ENCODE results near the gene LRP1B. TPM values are rescaled to one million over a fixed set of nuclear protein-coding genes. Genes with fewer than 3 reads are reported as not detected.

The LRP1B gene
- total RNA-seq, 1 experiment from 2014 or later: 0.52 TPM

- TF ChIP-seq USF2 (CRISPR knock-in tag; IDR thresholded peaks at IDR 0.05) (no peak), PRRX2 (CRISPR knock-in tag; IDR thresholded peaks at IDR 0.05) (no peak), ETV6 (CRISPR knock-in tag; IDR thresholded peaks at IDR 0.05) (no peak), CREB1 (CRISPR knock-in tag; IDR thresholded peaks at IDR 0.05) (no peak), ZNF281 (CRISPR knock-in tag; IDR thresholded peaks at IDR 0.05) (no peak), STAT6 (CRISPR knock-in tag; conservative IDR thresholded peaks at IDR 0.05; ENCODE audit: low read depth) (no peak), TEAD4 (CRISPR knock-in tag; IDR thresholded peaks at IDR 0.05) (no peak), ZNF532 (CRISPR knock-in tag; IDR thresholded peaks at IDR 0.05; ENCODE audit: borderline replicate concordance) (no peak), ZNF219 (CRISPR knock-in tag; IDR thresholded peaks at IDR 0.05; ENCODE audit: borderline replicate concordance) (no peak), KAT7 (CRISPR knock-in tag; IDR thresholded peaks at IDR 0.05; ENCODE audit: borderline replicate concordance) (no peak)
Observed at GRCh38 chr2:142061733-142062132, 69.1 kb downstream of the LRP1B start (continued).

GRCh38 chr2:142058149-142058548, 72.7 kb downstream of the LRP1B start:
- ChIA-PET POLR2A (no interaction called here), CTCF (no interaction called here)
- no peaks in the 10 kb centered on the region for H3K36me3 Mint-ChIP-seq
- ATAC-seq (no peak), DNase-seq (ENCODE audit: low spot score) (no peak)
- H3K9me3 Mint-ChIP-seq: no peaks in the 10 kb centered on the region
- no peak overlapping the region for H3K4me3 Mint-ChIP-seq
- no peaks in the 10 kb centered on the region for H3K27me3 Mint-ChIP-seq (ENCODE audit: low read depth)
- H3K27ac Mint-ChIP-seq: no peak overlapping the region
- no peaks in the 10 kb centered on the region for H3K4me1 Mint-ChIP-seq
- TF ChIP-seq ERG (CRISPR knock-in tag; IDR thresholded peaks at IDR 0.05): no peak
- no peak for TF ChIP-seq ESRRA (CRISPR knock-in tag; IDR thresholded peaks at IDR 0.05; ENCODE audit: borderline replicate concordance)
- no peak for TF ChIP-seq ATF6 (CRISPR knock-in tag; IDR thresholded peaks at IDR 0.05)
- no peak for TF ChIP-seq SOX15 (CRISPR knock-in tag; IDR thresholded peaks at IDR 0.05)
- TF ChIP-seq USF1 (CRISPR knock-in tag; IDR thresholded peaks at IDR 0.05): no peak
- TF ChIP-seq E2F1 (CRISPR knock-in tag; IDR thresholded peaks at IDR 0.05): no peak
- no peak for TF ChIP-seq ZNF425 (CRISPR knock-in tag; conservative IDR thresholded peaks at IDR 0.05)
- no peak for TF ChIP-seq FOXK1 (CRISPR knock-in tag; IDR thresholded peaks at IDR 0.05)

Data from WTC11 (cell line).